HG02973 (cell line): ENCODE data around the gene MRTFA.
"Not testable (repeated sequence)": the region's sequence is repeated elsewhere in the genome, so short reads cannot be mapped to it uniquely, and the experiment has no call there.

ENCODE experiments used
- ATAC-seq: cut with Tn5 transposase; IDR thresholded peaks from one replicate; pipeline ENCODE4 v1.9.1; 2021; ENCODE audit warnings: moderate library complexity; ENCODE audit not compliant: unreplicated experiment

The MRTFA gene

DNA sequence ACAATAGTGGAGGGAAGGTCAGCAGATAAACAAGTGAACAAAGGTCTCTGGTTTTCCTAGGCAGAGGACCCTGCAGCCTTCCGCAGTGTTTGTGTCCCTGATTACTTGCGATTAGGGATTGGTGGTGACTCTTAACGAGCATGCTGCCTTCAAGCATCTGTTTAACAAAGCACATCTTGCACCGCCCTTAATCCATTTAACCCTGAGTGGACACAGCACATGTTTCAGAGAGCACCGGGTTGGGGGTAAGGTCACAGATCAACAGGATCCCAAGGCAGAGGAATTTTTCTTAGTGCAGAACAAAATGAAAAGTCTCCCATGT, 136.1 kb downstream of the MRTFA start:
- ATAC-seq, result not testable (repeated sequence)

DNA sequence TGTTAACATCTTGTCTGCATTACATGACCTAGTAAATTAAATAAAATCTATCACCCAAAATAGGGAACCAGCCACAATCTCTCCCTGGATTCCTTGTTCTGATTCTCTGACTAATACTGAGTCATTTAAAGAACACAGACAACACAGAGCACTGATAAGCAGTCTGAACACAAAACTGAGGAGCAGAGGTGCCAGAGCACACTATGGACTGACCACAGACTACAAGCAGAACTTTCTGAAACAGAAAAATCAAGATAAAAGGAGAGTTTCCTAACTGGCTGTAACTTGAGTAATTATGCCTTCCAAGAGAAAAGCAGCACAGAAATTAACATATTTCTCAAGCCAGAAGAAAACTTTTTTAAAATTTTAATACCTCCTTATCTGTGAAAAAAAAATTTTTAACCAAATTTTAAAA, 137.3 kb downstream of the MRTFA start:
- ATAC-seq, result peak; percentile 65

DNA sequence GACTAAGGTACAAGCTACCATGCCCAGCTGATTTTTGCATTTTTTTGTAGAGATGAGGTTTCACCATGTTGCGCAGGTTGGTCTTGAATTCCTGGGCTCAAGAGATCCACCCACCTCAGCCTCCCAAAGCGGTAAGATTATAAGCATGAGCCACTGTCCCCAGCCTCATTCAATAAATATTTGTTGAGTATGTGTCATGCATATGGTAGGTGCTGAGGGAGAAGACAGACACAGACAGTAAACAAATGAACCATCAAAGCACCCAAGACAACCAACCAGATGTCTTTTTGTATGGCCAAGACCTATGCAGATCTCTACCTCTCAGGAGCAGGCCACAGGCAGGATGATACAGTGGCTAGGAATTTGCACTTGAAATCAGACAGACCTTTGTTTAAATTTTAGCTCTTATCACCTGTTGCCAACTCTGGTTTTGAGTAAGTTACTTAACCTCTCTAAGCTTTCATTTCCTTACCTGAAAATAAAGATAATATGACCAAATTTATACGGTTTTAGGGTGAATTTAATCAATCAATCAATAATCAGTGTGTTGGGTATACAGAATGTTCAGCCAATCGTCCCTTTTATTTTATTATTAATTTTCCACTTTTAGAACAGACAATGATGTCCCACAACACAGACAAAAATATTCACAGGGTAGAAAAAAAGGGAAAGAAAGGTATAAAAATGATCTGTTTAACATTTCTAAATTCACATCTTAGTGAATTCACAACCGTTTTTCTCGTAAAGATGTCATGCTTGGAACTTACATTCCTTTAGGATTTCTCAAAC, 137.9 kb downstream of the MRTFA start:
- no peak for ATAC-seq

DNA sequence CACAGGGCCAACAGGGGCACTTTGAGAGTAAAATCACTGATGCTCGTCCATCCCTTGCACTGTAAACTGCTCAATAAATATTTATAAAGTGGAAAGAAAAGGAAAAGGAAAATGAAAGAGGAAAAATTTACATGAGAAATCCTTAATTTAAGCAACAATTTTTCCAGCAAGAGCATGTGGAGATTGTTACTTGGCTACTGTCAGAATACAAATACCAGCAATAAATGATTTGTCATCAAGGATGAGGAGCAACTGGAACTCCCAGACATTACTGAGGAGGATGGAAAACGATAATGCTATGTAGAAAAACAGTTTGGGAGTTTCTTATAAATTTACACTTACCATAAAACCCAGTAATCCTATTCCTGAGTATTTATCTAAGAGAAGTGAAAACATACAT, 143.1 kb downstream of the MRTFA start:
- ATAC-seq, result no peak

DNA sequence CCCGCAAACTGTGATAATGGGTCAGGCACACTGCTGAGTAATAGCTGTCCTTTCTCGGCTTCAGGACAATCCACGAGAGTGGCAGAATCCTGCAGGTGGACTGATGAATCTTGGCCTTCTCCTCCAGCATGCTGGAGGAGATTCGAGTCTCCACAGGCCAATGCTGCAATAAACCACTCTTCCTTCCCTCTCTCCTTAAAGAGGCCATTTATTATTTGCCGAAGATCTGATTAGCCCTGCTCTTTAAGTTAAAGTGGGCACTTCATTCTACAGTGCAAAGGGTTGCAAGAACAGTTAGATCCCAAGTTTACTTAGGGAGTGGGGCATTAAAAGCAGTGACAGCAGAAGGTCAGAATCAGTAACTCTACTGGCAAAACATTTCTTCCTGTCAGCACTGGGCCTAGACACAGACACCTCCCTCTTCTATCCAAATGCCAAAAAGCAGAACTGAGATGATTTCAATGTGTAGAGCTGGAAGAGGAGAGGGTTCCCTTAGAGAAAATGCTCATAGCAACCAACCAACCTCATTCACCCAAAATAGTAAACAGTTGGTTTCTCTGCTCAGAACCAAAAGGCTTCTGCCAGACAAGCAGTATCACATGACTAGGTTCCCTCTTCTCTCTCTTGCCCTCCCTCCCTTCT, 144.4 kb downstream of the MRTFA start:
- ATAC-seq, result peak; percentile 82

DNA sequence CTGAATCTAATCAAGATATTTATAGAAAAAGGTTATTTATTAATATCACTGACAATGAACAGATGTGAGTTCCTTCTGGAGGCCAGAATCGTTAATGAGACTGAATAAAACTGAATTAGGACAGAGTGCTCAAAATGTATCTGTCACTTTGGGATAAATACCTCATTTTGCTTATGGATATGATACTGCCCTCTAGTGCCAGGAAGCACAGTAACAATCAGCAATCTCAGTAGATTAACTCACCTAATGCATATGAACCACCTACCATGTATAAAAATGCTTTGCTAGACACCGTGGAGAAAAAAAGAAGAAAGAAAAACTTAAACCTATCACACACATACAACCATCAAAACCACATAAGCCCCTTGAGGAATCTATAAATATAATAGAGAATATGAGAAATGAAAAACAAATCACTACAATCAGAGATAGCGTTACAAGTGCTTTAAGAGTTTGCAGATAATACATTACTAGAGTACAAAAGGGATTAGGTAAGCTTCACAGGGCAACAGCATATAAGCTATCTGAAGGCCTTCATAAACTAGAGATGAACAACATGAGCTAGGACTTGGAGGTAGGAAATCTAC, 148.8 kb downstream of the MRTFA start:
- no peak for ATAC-seq

DNA sequence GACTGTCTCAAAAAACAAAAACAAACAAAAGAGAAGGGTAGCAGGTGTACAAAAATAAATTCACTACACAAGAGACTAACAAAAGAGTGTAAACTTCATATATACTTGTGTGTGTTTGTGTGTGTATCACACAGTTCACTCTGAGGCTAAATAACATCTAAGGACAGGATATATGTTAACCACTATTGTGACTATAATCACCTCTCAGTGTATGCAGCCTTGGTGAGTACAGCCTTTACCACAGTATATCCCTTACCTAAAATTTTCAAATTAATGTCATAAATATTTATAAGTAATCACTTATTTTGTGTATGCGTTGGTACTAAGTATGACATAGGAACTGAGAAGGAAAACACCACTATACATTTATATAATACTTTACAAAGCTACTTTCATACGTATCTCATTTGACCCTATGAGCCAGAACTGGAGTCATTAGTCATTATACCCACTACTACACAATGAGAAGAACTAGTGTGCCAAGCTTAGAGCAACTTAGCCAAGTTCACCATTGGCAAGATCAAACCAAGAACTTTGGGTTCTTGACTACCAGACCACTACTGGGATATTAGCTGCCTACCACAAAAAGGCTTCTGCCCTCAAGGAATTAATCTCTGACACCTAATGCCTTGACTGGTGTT, 149.4 kb downstream of the MRTFA start:
- no peak for ATAC-seq

DNA sequence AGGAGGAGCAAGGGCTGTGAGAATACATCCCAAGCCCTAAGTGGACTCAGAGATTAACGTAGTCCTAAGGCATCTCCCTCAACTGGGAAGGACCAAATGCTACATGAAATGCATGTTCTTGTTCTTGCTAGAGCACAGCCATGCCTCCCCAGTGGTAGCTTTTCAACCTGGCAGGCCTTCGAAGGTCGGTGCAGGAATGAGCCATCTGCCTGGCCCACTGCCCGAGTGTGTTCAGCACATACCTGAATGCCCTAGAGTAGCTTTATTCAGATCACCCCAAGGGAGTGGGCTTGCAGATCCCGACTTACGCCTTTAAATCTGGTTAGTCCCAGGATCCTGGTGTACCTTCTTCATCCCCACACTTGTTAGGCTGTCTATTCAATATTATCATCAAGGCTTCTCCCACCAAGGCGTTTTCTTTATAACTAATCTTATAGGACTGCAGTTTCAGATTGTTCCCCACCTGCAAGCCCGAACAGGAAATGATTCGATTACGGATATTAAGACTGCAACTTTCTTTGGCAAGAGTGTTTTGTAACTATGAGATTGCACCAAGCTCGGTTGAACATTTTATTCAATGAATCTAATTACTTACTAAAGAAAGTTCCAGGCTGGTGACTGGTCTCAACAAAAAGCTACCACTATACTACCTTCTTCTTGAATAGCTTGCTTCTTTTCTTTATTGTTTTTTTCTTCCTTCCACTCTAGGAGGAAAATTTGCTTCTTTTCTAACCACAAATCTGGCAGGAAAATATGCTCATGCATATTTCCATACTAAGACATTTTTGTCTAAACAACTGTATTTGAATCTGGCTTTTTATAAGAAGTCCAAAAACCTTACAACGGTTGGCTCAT, 150.5 kb downstream of the MRTFA start:
- ATAC-seq, result no peak

DNA sequence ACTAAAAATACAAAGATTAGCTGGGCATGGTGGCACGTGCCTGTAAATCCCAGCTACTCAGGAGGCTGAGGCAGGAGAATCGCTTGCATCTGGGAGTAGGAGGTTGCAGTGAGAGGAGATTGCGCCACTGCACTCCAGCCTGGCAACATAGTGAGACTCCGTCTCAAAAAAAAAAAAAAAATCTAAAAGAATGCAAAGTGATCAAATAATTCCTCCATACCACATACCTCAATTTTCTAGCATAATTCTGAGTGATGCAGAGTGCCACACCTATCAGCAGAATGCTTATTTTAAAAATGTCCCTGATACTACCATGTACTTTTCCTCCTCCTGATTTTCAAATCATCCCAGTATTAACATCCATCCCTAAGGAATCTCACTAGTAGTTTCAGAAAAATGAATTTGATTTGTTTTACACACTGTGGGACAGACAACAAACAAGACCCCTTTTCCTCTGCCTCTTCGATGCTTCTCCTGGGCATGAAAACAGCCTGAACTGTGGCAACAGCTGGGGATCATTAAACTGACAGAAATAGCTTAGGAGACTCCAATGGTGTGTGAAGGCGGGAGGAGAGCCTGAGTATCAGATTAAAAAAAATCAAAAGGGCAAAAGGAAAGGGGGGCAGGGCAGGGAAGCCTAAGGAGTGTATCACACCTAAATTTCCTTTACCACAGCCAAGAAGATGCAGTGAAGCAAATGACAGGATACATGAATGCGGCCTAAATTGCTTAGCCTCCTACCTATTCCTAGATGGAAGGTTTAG, 151.4 kb downstream of the MRTFA start:
- ATAC-seq, result no peak

DNA sequence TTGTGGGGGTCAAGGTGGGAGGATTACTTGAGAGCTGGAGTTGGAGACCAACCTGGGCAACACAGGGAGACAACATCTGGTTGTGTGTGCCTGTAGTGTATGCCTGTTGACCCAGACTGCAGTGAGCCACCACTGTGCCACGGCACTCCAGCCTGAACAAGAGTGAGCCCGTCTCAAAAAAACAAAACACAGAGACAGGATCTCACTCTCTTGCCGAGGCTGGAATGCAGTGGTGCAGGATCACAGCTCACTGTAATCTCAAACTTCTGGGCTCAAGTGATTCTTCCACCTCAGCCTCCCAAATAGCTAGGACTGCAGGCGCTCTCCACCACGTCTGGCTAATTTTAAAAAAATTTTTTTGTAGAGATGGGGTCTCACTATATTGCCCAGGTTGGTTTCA, 153.6 kb downstream of the MRTFA start:
- no peak for ATAC-seq

DNA sequence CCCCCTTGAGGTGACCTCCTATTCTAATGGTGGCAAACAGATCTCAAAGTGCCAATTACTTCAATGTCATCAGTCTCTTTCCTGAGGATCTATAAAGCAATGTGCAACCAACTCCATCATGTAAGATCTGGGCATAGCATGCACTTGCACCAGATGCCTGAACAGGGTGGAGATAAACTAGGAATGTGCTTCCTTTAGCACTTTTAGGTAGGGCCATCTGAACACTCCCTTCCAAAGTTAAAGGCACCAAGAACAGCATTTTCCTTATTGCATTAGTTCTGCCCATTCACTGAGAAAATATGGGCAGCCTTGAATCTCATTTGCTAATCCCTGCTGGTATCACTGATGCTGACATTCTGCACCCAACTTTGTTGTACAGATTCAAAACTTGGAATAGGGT, 154.1 kb downstream of the MRTFA start:
- ATAC-seq, result no peak

DNA sequence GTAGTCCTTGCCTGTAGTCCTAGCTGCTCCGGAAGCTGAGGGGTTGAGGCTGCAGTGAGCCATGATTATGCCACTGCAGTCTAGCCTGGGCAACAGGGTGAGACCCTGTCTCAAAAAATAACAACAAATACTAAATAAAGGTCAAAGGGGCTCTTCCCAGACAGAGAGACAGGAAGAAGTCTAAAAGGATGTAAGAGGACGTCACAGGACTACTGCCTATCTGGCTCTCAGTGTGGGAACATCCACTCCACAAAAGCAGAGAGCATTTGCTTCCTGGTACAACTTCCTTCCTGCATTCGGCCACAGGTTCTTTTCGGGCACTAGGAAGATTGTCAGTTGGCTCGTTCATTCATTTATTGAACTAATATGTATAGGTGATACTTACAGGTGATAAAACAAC, 155.5 kb downstream of the MRTFA start:
- no peak for ATAC-seq

DNA sequence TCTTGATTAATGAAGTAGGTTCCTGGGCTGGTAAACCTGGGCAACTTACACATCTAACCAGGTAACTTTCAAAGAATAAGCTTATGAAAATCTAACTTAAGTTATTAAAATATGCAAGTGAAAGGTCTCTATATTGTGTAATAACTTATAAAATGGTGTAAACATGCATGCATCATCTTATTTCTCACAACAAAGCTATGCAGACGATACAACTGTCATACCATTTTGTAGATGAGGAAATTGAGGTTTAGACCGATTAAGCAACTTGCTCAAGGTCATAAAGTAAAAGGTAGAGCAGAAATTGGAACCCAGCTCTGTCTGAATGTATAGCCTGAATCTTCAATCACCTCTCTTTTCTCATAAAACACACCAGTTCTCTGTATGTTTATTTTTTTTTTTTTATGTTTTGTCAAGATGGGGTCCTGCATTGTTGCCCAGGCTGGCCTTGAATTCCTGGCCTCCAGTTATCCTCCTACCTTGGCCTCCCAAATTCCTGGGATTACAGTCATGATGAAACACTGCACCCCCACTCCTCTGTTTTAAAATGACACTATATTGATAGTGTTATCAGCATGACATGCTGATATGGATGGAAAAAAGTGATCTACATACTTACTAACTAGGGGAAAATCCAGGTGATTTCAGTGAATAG, 156.5 kb downstream of the MRTFA start:
- no peak for ATAC-seq

DNA sequence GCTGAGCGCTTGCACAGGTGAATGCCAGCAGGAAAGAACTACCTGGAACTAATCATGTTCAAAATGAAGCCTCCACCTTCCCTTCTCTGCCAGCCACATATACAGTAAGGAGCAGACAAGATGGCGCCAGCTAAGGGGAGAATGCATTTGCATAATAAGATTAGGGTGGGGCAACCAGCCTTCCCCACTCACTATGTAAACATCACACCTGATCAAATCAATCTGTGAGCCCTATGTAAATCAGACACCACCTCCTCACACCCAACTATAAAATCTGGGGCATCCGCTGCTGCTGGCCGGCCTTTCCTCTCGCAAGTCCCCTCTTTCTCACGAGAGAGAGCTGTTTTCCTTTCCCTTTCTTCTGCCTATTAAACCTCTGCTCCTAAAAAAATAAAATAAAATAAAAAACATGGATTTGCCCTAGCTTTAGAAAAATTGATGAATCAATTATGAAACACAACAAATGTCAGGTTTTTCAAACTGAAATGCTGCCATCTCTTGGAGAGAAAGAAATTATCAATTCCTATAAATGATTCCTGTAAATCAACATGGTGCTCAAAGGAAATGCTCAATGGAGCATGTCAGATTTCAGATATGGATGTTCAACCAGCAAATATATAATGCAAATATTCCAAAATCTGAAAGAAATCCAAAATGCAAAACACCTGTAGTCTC, 157.3 kb downstream of the MRTFA start:
- ATAC-seq, result no peak

DNA sequence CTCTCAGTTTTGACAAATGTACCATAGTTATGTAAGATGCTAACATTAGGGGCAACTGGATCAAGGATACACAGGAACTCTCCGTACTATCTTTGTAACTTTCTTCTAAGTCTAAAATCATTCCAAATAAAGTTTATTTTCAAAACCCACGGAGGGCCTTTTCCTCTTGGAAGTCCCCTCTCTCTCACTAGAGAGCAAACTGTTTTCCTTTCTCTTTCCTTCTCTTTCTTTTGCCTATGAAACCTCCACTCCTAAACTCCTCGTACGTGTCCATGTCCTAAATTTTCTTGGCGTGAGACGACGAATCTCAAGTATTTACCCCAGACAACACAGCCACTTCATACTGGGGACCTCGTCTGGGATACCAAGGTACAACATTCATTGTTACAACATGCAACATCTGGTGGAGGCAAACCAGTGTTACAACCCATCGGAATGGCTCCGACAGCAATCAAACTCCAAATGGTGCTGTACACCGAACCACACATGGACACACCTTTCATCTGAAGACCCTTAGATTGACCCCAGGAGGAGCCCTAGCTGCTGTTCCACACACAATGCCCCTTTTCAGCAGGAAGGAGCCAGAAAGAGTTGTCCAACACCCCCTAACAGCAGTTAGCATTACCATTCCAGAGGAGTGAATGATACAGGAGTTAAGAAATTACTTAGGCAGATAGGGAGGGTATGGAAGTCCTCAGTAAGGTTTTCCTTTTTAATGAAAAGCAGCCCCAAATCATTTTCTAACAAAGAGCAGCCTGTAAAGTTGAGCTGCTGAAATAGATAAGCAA, 158.0 kb downstream of the MRTFA start:
- ATAC-seq, result no peak

DNA sequence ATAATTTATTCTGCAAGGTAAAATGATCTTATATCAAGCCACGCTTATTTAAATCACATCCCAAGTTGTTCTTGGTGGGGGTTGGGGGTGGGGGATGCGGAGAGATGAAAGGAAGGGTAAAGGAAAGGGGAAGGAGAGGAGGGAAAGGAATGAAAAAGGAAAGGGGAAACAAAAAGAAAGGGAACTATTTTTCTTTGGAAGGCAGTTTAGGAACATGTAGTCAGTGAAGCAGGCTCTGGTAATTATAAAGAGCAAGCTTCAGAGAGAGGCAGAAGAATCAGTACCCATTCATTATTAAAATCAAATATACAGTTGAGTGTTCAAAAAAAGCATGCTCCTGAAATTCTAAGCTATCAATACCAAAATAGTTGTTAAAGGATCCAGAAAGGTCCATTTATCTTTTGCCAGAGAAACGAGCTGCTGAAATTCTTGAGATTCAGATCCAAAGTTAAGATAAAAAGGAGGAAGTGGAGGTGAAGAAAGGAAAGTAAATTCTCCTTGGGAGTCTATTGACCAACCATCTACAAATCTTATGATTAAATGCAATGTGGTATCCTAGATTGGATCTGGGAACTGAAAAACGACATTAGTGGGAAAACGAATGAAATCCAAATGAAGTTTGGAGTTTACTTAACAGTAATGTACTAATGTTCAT, 158.7 kb downstream of the MRTFA start:
- no peak for ATAC-seq

DNA sequence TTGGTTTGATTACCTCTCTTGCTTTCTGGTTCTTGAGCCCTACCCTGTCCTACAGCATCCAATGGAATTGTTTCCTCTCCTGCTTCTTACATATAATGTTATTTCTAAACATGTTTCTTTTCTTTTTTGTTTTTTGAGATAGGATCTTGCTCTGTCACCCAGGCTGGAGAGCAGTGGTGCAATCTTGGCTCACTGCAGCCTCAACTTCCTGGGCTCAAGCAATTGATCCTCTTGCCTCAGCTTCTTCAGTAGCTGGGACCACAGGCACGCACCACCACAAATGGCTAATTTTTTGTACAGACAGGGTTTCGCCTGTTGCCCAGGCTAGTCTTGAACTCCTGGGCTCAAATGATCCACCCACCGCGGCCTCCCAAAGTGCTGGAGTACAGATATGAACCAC, 160.2 kb downstream of the MRTFA start:
- ATAC-seq, result no peak

DNA sequence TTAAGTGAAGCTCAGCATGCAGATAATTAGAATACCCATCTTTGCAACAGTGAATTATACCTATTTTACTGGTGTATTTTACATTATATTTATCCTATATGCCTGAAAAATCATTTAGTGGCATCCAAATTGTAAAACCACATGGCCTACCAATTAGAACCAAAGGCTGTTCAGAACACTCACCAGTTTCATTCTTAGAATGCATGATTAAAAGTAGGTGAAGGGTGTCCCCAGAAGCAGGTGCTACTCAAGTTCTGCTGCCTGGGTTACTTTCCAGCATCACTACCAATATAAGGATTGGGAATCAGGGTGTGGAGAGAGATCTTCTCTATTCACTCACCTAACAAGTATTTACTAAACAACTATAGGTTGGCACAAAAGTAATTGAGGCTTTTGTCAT, 162.8 kb downstream of the MRTFA start:
- ATAC-seq, result no peak
